ENCODE data around the gene YBX3. TPM values are rescaled to one million over a fixed set of nuclear protein-coding genes. Genes with fewer than 3 reads are reported as not detected.

The YBX3 gene
- total RNA-seq, 1 donor from 2014 or later: 356 TPM

GRCh38 chr12:10697156-10697555 lies 26.0 kb downstream of the YBX3 start:
- TF ChIP-seq, protein P1, sequence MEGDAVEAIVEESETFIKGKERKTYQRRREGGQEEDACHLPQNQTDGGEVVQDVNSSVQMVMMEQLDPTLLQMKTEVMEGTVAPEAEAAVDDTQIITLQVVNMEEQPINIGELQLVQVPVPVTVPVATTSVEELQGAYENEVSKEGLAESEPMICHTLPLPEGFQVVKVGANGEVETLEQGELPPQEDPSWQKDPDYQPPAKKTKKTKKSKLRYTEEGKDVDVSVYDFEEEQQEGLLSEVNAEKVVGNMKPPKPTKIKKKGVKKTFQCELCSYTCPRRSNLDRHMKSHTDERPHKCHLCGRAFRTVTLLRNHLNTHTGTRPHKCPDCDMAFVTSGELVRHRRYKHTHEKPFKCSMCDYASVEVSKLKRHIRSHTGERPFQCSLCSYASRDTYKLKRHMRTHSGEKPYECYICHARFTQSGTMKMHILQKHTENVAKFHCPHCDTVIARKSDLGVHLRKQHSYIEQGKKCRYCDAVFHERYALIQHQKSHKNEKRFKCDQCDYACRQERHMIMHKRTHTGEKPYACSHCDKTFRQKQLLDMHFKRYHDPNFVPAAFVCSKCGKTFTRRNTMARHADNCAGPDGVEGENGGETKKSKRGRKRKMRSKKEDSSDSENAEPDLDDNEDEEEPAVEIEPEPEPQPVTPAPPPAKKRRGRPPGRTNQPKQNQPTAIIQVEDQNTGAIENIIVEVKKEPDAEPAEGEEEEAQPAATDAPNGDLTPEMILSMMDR (IDR thresholded peaks at IDR 0.05): no peak
- no peak for TF ChIP-seq POLR2A (IDR thresholded peaks at IDR 0.05)
- TF ChIP-seq POLR2AphosphoS5 (IDR thresholded peaks at IDR 0.05; ENCODE audit: insufficient read depth in 1 of 2, low read depth in 1 of 2): no peak
- H3K9me3 ChIP-seq: no peaks in the 10 kb centered on the region
- no peak overlapping the region for H3K27ac ChIP-seq
- no peak for DNase-seq (ENCODE audit: extremely low spot score in 2 of 2)
- no peaks in the 10 kb centered on the region for H3K27me3 ChIP-seq
- peaks cover 0 to 60% of the 10 kb centered on the region in 2 donors for H3K36me3 ChIP-seq
- H3K4me3 ChIP-seq: no peak overlapping the region
- H3K4me1 ChIP-seq: no peaks in the 10 kb centered on the region
- intact Hi-C loops (cut with DNase I): no loop called here

DNA sequence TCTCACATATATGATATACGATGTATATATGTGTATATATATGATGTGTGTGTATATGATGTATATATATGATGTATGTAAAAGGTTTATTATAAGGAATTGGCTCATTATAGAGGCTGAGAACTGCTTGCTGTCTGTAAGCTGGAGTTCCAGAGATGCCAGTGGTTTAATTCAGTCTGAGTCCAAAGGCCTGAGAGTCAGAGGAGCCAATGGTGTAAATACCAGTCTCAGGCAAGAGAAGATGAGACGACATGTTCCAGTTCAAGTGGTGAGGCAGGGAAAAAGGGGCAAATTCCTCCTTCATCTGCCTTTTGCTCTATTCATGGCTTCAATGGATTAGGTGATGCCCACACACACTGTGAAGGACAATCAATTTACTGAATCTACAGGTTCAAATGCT lies 32.2 kb downstream of the YBX3 start:
- intact Hi-C loops (cut with DNase I): no loop called here
- H3K4me3 ChIP-seq: no peak overlapping the region
- no peaks in the 10 kb centered on the region for H3K9me3 ChIP-seq
- TF ChIP-seq, protein P1 (IDR thresholded peaks at IDR 0.05): no peak
- no peak for TF ChIP-seq POLR2AphosphoS5 (IDR thresholded peaks at IDR 0.05; ENCODE audit: insufficient read depth in 1 of 2, low read depth in 1 of 2)
- no peak for TF ChIP-seq POLR2A (IDR thresholded peaks at IDR 0.05)
- H3K4me1 ChIP-seq: no peaks in the 10 kb centered on the region
- DNase-seq (ENCODE audit: extremely low spot score in 2 of 2): no peak
- no peak overlapping the region for H3K27ac ChIP-seq
- no peaks in the 10 kb centered on the region for H3K27me3 ChIP-seq
- H3K36me3 ChIP-seq: peaks cover 0 to 5% of the 10 kb centered on the region in 2 donors

DNA sequence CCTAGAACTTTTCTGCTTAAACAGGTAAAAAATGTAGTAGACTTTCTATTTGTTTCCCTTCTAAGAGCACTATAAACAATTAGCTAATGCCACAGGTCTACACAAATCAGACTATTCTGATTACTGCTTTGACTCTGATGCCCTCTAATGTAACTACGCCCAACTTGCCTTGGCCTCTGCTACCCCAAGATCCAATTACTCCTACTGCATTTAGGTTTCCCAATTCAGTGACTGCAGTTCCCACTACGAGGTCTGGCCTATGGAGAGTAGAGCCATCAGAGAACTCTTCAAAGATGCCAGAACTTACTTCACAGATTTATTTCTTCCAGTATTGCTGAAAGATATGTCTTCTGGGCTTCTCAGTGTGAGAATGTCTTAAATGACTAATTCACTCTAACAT lies 34.0 kb downstream of the YBX3 start:
- Histone ChIP-seq H3K4me1 (no peaks in the 10 kb centered on the region), H3K36me3 (no peaks in the 10 kb centered on the region), H3K4me3 (no peak overlapping the region), H3K27me3 (no peaks in the 10 kb centered on the region), H3K9me3 (no peaks in the 10 kb centered on the region), H3K27ac (no peak overlapping the region)
- DNase-seq (ENCODE audit: extremely low spot score in 2 of 2): no peak
- intact Hi-C loops (cut with DNase I): no loop called here
- TF ChIP-seq POLR2AphosphoS5 (IDR thresholded peaks at IDR 0.05; ENCODE audit: insufficient read depth in 1 of 2, low read depth in 1 of 2) (no peak), POLR2A (IDR thresholded peaks at IDR 0.05) (no peak)
- TF ChIP-seq, protein P1 (IDR thresholded peaks at IDR 0.05): no peak

DNA sequence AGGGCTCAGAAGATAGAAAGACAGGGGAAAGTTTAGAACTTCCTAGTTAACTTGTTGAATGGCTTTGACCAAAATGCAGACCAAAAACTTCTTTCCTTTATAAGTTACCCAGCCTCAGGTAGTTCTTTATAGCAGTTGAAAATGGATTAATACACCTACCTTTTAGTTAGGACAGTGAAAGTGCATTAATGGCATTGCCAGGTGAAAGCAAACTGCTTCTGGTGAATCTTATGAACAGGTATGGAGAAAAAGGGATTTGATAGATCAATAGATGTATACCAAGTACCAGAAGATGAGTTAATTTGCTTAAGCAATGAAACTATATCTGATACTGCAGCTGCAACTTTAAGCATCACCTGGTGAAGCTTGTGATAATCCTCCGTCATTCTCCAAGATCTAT lies 35.1 kb downstream of the YBX3 start:
- DNase-seq (ENCODE audit: extremely low spot score in 2 of 2): no peak
- H3K27ac ChIP-seq: no peak overlapping the region
- no peaks in the 10 kb centered on the region for H3K27me3 ChIP-seq
- no peaks in the 10 kb centered on the region for H3K9me3 ChIP-seq
- no peaks in the 10 kb centered on the region for H3K4me1 ChIP-seq
- TF ChIP-seq, protein P1 (IDR thresholded peaks at IDR 0.05): no peak
- TF ChIP-seq POLR2AphosphoS5 (IDR thresholded peaks at IDR 0.05; ENCODE audit: insufficient read depth in 1 of 2, low read depth in 1 of 2) (no peak), POLR2A (IDR thresholded peaks at IDR 0.05) (no peak)
- no peaks in the 10 kb centered on the region for H3K36me3 ChIP-seq
- H3K4me3 ChIP-seq: no peak overlapping the region
- intact Hi-C loops (cut with DNase I): no loop called here

- Histone ChIP-seq H3K9me3 (no peaks in the 10 kb centered on the region), H3K36me3 (no peaks in the 10 kb centered on the region), H3K4me1 (no peaks in the 10 kb centered on the region), H3K27ac (no peak within 1 kb of the TSS), H3K27me3 (peaks cover 2% of the 10 kb centered on the region), H3K4me3 (peak within 1 kb of the TSS; percentile 48 to 50)
- no peak for TF ChIP-seq POLR2A (IDR thresholded peaks at IDR 0.05)
- peak in 1 of 2 donors; percentile 56 for TF ChIP-seq POLR2AphosphoS5 (IDR thresholded peaks at IDR 0.05; ENCODE audit: insufficient read depth in 1 of 2, low read depth in 1 of 2)
- TF ChIP-seq, protein P1 (IDR thresholded peaks at IDR 0.05): peak; percentile 28 to 68 (median 65)
- intact Hi-C loops (cut with DNase I): no loop called here
- no peak for DNase-seq (ENCODE audit: extremely low spot score in 2 of 2)
These were observed 49.3 kb downstream of the YBX3 start, which contains the start of gene STYK1 for GRCh38 chr12:10673659-10674384. Gene STYK1 (minus strand): TSS chr12:10674052. CDS start chr12:10634618, 39,434 bp downstream.

All from vagina (tissue), 2 donors.